Glomerular endothelial cell (primary cell): ENCODE results near the gene MAP2K7. TPM values are rescaled to one million over a fixed set of nuclear protein-coding genes. Genes with fewer than 3 reads are reported as not detected.

ENCODE experiments used
- DNase-seq: peaks from one replicate; pipeline ENCODE4 v3.0.0-alpha.2; 2011; ENCODE audit warnings: low read depth, low spot score; ENCODE audit errors: extremely low read depth
- total RNA-seq: library from RNA; depleted of rRNA; stranded (reverse); fragments of >200 nt; gene quantifications from 2 replicates; pipeline ENCODE4 v1.2.3, GENCODE V29; 2015

The MAP2K7 gene
- total RNA-seq, 1 donor from 2014 or later = 16.5 TPM

- no peak for DNase-seq
These were observed 37.1 kb upstream of the MAP2K7 start for GRCh38 chr19:7866399-7867091.

- DNase-seq = no peak
These were observed 36.4 kb upstream of the MAP2K7 start for GRCh38 chr19:7867092-7867844.

- no peak for DNase-seq
These were observed 35.4 kb upstream of the MAP2K7 start for GRCh38 chr19:7868326-7868670.

- DNase-seq = no peak
These were observed 34.8 kb upstream of the MAP2K7 start for GRCh38 chr19:7868671-7869452.

GRCh38 chr19:7869453-7869909 lies 34.2 kb upstream of the MAP2K7 start:
- DNase-seq = no peak

- no peak for DNase-seq
These were observed 33.7 kb upstream of the MAP2K7 start for GRCh38 chr19:7869910-7870511.

- DNase-seq = no peak
These were observed 32.9 kb upstream of the MAP2K7 start for GRCh38 chr19:7870571-7871436.

GRCh38 chr19:7871437-7872305 lies 32.0 kb upstream of the MAP2K7 start:
- no peak for DNase-seq

- DNase-seq = no peak
These were observed 31.1 kb upstream of the MAP2K7 start for GRCh38 chr19:7872306-7873204.

GRCh38 chr19:7873304-7874075 lies 30.2 kb upstream of the MAP2K7 start:
- DNase-seq = no peak

GRCh38 chr19:7874076-7874896 lies 29.4 kb upstream of the MAP2K7 start, which contains the start of gene PRR36:
PRR36 (minus strand) TSS chr19:7874390; CDS start chr19:7873689, 701 bp downstream.
- DNase-seq = no peak

- no peak for DNase-seq
These were observed 28.8 kb upstream of the MAP2K7 start for GRCh38 chr19:7874897-7875273.

- DNase-seq = no peak
These were observed 26.3 kb upstream of the MAP2K7 start for GRCh38 chr19:7877249-7877836.

- DNase-seq = no peak
These were observed 24.4 kb upstream of the MAP2K7 start for GRCh38 chr19:7879111-7879807.

GRCh38 chr19:7879836-7880235 lies 23.8 kb upstream of the MAP2K7 start:
- DNase-seq = no peak

- DNase-seq = no peak
These were observed 21.8 kb upstream of the MAP2K7 start for GRCh38 chr19:7881910-7882309.
